Measurements from ENCODE around the gene DLGAP4. TPM values are rescaled to one million over a fixed set of nuclear protein-coding genes. Genes with fewer than 3 reads are reported as not detected.
A peak's percentile ranks its signal among the peaks of the same experiment; 100 is the strongest.

Gene DLGAP4
- total and polyA plus RNA-seq, 10 donors = 12.0 to 60.9 (median 45.9) TPM

DNA sequence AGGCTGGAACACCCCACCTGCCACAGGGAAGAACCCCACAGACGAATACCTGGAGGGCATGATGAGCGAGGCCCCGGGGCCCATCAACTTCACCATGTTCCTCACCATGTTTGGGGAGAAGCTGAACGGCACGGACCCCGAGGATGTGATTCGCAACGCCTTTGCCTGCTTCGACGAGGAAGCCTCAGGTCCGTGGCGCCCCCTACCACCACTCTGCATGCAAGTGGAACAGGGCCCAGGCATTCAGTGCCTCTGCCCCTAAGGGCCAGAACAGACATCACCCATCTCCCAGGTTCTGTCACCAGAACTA lies 241.8 kb downstream of the DLGAP4 start:
- 68 to 84% (median 80%) methylated on average over 12 of the region's 12 CpGs for WGBS, 5 donors
- Histone ChIP-seq H3K4me1 (peaks cover 0 to 62% (median 25%) of the 10 kb centered on the region in 6 donors), H3K4me3 (no peak overlapping the region), H3K27ac (no peak overlapping the region), H3K36me3 (peaks cover 0 to 50% (median 0%) of the 10 kb centered on the region in 6 donors), H3K27me3 (replicated peaks in 1 of 7) (no peaks in the 10 kb centered on the region), H3K9me3 (no peaks in the 10 kb centered on the region)
- intact Hi-C loops (cut with DNase I; ENCODE audit: low total_unique reads) = no loop called here
- peak; percentile 59 for DNase-seq
- TF ChIP-seq POLR2AphosphoS5 (IDR thresholded peaks at IDR 0.05) = no peak
- TF ChIP-seq CTCF (IDR thresholded peaks at IDR 0.05 in 8 of 11, conservative IDR thresholded peaks at IDR 0.05 in 3 of 11) = no peak
- no peak for TF ChIP-seq POLR2A (IDR thresholded peaks at IDR 0.05)

GRCh38 chr20:36548704-36549627 lies 242.8 kb downstream of the DLGAP4 start:
- Histone ChIP-seq H3K27me3 (replicated peaks in 1 of 7) (no peaks in the 10 kb centered on the region), H3K4me3 (no peak overlapping the region), H3K36me3 (peaks cover 0 to 50% (median 0%) of the 10 kb centered on the region in 6 donors), H3K9me3 (no peaks in the 10 kb centered on the region), H3K4me1 (peaks cover 0 to 52% (median 21%) of the 10 kb centered on the region in 6 donors), H3K27ac (peak overlapping the region in 1 of 8 donors; percentile 54)
- WGBS, 5 donors = 85 to 93% (median 88%) methylated on average over 22 to 23 of the region's 23 CpGs
- DNase-seq = peak; percentile 54
- no peak for TF ChIP-seq POLR2AphosphoS5 (IDR thresholded peaks at IDR 0.05)
- no peak for TF ChIP-seq POLR2A (IDR thresholded peaks at IDR 0.05)
- no peak for TF ChIP-seq CTCF (IDR thresholded peaks at IDR 0.05 in 8 of 11, conservative IDR thresholded peaks at IDR 0.05 in 3 of 11)
- intact Hi-C loops (cut with DNase I; ENCODE audit: low total_unique reads) = no loop called here

DNA sequence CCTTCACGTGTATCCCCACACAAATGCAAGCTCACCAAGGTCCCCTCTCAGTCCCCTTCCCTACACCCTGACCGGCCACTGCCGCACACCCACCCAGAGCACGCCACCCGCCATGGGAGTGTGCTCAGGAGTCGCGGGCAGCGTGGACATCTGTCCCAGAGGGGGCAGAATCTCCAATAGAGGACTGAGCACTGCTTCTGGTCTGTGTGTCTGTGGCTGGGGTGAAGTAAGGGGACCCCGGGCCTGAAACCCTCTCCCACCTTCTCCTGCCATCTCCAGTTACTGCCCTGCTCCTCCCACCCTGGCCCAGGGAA lies 243.4 kb downstream of the DLGAP4 start:
- DNase-seq = no peak
- 88 to 97% (median 92%) methylated on average over 9 of the region's 9 CpGs; no CpG with 5 or more reads in 1 of the 5 donors for WGBS, 5 donors

More for the DNA sequence above, 243.4 kb downstream of the DLGAP4 start:
- H3K4me3 ChIP-seq = no peak overlapping the region
- H3K4me1 ChIP-seq = peaks cover 0 to 46% (median 15%) of the 10 kb centered on the region in 6 donors
- H3K27ac ChIP-seq = peak overlapping the region in 1 of 8 donors; percentile 54
- H3K9me3 ChIP-seq = no peaks in the 10 kb centered on the region
- intact Hi-C loops (cut with DNase I; ENCODE audit: low total_unique reads) = no loop called here
- TF ChIP-seq POLR2A (IDR thresholded peaks at IDR 0.05) = no peak
- TF ChIP-seq POLR2AphosphoS5 (IDR thresholded peaks at IDR 0.05) = peak in 2 of 3 donors; percentile 23 to 31
- no peak for TF ChIP-seq CTCF (IDR thresholded peaks at IDR 0.05 in 8 of 11, conservative IDR thresholded peaks at IDR 0.05 in 3 of 11)
- peaks cover 0 to 50% (median 0%) of the 10 kb centered on the region in 6 donors for H3K36me3 ChIP-seq
- no peaks in the 10 kb centered on the region for H3K27me3 ChIP-seq (replicated peaks in 1 of 7)
